Testis (tissue), 2 donors: ENCODE data around the gene PACSIN3.

Experiments
- CTCF ChIP-seq, 3 experiments: fragments of 450-650 bp in 2 of 3; fragments of 200-600 bp in 1 of 3; sonication (generic) in 1 of 3; IDR thresholded peaks; one replicate each; pipeline ENCODE4 v1.5.1; 2016 to 2019; ENCODE audit warnings: antibody characterized with exemption in 3 of 3, mild to moderate bottlenecking in 2 of 3, moderate library complexity in 1 of 3
- POLR2A ChIP-seq: fragments of 450-650 bp; IDR thresholded peaks from one replicate; pipeline ENCODE4 v1.6.1; 2017; ENCODE audit warnings: antibody characterized with exemption, mild to moderate bottlenecking, moderate library complexity

GRCh38 chr11:47176328-47177228, 9.7 kb downstream of the PACSIN3 start, which contains the start of gene ARFGAP2:
- TF ChIP-seq CTCF (IDR thresholded peaks at IDR 0.05) (no peak), POLR2A (no peak)
